DMS53 treated with DMSO at 0.1 percent for 48 hours (cell line): ENCODE data around the gene RNF13.
"Not testable (repeated sequence)": the region's sequence is repeated elsewhere in the genome, so short reads cannot be mapped to it uniquely, and the experiment has no call there.

Experiments
- DNase-seq: peaks from one replicate; lab custom pipeline; 2025; ENCODE audit not compliant: unreplicated experiment; lab: John Stamatoyannopoulos, UW

RNF13 gene

DNA sequence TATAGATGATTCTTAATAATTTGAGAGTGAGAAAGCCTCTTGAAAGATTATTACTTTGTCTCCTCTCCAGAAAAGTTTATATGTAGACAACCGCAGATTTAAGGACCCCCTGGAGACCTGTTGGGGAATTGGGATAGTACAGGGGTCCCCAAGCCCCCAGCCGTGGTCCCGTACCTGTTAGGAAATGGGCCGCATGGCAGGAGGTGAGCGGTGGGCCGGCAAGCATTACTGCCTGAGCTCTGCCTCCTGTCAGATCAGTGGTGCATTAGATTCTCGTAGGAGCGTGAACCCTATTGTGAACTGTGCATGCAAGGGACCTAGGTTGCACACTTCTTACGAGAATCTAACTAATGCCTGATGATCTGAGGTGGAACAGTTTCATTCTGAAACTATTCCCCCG, 79.4 kb downstream of the RNF13 start:
- DNase-seq = no peak

DNA sequence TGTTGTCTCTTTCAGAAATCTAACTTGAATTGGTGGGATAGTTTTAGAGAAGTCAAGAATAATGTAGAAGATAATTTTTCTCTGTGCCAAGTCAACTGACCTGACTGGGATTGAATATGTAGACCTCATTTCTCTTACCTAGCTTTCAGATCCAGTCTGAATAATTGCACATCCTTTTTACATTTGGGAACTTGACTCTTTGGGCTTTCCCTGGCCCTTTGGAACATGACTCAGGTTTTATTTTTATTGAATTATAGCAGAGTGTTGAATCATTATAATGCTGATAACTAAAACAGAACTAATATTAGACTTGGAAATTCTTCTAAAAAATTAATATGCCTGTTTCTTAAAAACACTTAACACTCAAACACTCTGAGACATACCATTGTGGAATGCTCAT, 81.2 kb downstream of the RNF13 start:
- no peak for DNase-seq

DNA sequence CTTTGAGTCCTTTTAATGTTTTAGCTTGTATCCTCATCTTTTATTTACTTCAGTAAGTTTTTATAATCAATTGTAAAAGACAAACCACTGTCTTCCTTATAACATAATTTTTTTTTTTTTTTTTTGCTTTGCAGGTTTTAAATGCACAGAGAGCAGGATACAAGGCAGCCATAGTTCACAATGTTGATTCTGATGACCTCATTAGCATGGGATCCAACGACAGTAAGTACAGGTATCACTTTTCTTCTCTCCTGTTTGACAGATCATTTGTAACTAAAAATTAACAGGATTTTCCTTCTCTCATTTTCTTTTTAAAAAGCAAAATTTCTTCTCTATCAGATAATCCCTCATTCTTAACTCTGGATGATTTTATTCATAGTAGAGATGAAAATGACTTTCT, 82.3 kb downstream of the RNF13 start:
- DNase-seq = no peak

DNA sequence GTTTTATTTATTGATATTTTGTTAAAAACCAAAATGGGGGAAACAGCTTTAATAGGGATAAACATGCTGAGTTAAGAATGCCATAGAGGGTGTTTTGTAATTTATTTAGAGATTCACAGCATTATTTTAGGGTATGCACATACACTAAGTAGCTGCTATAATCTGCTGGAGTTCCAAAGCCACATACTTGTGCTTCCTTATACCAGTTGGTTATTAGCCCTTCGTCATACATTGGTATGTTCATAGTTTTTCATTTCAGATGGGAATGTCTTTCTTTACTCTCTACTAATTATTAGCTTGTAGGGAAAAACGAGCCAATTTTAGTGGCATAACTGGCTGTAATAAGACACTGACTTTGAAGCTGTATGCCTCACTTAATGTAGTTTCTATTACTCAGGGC, 82.8 kb downstream of the RNF13 start:
- DNase-seq = no peak

DNA sequence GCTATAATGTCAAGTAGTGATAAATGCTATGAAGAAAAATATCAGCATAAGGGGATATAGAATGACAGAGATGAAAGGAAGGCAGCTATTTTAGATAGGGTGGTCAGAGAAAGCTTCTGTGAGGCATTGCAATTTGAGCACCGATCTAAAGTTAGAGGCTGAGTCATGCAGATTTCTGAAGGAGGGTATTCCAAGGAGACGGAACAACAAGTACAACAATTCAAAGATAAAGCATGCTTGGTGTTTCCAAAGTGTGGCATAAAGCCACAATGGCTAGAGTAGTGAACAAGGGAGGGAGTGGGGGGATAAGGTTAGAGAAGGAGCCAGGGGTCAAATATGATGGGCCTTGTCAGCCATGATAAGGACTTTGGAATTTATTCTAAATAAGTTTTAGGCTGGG, 85.8 kb downstream of the RNF13 start:
- no peak for DNase-seq

DNA sequence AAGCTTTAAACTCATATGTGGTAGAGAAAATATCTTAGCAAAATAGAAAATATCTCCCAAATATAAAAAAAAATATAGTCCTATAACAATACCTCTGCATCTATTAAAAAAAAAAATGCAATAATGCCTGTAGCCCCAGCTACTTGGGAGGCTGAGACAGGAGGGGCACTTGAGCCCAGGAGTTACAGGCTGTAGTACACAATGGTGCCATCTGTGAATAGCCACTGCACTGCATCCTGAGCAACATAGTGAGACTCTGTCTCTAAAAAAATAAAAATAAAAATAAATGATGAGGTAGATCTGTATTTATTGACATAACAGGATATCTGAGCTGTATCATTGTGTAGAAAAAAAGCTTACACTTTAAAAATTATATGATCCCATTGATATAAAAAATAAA, 87.3 kb downstream of the RNF13 start:
- DNase-seq = no peak

DNA sequence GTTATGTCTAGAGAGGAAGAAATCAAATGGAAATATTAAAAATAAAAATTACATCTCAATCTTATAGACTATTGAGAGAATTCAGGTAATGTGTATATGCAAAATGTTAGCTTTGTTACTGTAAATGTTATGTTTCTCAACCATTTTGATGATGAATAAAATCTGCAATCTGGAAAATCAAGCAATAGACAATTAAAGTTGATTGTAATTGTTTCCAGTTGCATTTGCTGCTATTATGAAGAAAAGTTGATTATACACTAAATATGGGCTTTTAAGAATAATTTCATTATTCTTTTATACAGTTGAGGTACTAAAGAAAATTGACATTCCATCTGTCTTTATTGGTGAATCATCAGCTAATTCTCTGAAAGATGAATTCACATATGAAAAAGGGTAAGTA, 88.8 kb downstream of the RNF13 start:
- DNase-seq = no peak

DNA sequence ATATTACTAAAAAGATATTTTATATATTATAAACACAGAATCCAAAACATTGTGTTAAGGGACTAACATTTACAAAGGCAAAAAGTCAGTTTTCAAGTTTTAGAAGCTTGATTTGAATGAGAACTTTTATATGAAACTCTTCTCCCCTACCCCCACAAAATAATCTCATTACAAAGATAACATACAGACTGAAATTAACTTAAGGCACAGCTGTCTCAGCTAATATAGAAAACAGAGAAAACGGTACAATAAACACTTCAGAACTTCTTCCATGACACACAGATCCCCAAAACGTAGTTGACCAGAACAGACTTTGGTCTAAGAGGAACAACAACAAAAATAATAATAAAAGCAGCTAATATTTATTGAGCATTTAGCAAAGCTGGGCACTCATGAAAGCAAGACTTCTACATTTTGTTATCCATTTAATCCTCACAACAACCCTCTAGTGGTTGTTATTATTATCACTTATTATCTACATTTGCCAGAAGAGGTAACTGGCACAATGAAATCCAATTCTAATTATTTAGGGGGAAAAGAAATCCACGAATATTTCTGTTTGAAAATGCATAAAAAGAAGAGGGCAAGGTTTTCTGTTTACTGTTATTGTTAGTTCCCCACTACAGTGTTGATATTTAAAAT, 89.6 kb downstream of the RNF13 start:
- no peak for DNase-seq

DNA sequence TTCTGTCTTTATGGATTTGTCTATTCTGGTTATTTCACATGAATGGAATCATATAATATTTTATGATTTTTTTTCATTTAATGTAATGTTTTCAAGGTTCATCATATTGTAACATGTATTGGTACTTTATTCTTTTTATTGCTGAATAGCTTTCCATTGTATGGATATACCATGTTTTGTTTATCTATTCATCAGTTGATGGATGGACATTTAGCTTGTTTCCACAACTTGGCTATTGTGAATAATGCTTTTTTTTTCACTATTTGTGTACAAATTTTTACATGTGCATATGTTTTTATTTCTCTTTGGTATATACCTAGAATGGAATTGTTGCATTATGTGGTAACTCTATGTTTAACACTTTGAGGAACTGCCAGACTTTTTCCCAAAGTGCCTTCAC, 93.0 kb downstream of the RNF13 start:
- no peak for DNase-seq

DNA sequence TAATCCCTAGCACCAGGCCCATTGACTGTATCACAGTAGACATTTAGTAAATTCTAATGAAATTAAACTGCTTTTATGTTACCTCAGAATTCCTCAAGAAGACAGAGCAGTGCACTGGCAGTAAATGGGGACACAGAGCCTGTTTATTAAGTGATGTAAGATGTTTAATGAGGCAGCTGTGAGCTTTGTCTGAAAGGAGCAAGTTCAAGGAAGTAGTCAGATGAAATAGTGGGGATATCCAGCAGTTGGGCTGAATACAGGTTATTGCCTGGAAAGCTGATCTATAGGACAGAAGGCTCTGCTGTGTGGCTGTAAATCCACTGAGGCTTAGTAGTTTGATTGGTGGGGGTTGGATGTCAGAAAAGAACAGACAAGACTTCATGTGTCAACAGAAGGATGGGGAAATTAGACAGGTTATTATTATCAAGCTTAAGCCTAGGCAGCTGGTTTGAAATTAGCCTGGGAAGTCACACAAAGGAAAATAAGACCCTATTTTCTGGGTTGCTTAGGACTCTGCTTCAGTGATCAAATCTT, 95.5 kb downstream of the RNF13 start:
- no peak for DNase-seq

DNA sequence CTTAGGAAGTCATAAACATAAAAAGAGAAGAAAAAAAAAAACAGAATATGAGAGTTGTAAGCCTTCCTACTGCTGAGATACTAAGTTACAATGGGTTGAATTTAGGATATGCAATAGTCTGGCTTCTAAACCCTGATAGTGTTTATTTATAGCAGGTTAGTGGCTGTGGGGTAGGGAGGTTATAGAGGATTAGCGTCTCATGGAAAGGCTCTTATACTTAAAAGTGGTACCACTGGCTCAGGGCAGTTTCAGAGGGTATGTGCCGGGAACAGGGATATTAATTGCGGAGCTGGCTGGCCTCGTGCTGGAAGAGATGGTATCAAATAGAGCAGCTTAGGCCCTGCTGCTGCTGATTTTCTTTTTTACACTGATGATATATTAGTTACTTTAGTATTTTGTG, 96.9 kb downstream of the RNF13 start:
- no peak for DNase-seq

DNA sequence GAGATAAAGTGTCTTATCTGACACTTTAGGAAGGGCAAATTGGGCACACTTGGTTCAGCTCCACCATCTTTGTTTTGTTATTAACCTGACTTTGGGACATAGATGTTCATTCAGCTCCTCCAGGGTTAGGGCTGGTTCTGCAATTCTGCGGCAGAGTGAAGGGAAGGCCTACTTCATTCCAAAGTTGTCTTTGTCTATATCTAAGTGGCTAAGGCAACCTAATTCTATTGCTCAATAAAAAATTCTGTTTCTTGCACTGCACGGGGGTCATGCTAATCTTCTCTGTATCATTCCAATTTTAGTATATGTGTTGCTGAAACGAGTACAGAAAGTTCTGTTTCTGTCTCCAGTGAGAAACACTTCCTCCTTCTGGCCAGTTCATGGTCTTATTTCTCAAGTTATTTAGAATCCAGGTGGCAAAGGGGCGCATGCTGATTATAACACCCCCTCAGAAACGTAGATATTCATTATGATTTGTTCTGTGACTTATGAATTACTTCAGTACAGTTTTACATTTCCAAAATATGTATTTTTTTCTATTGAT, 104.2 kb downstream of the RNF13 start:
- no peak for DNase-seq

DNA sequence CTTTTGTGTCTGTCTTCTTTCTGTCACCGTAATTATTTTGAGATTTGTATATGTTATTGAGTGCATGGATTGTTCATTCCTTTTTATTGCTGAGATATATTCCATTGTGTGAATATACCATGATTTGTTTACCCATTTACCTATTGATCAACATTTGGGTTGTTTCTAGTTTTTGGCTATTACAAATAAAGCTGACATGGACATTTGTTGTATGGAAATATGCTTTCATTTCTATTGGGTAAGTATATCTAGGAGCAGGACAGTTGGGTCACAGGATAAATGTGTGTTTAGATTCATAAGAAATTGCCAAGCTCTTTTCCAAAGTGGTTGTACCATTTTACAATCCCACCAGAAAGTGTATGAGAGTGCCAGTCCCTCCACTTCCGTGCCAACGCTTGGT, 106.5 kb downstream of the RNF13 start:
- DNase-seq = no peak

DNA sequence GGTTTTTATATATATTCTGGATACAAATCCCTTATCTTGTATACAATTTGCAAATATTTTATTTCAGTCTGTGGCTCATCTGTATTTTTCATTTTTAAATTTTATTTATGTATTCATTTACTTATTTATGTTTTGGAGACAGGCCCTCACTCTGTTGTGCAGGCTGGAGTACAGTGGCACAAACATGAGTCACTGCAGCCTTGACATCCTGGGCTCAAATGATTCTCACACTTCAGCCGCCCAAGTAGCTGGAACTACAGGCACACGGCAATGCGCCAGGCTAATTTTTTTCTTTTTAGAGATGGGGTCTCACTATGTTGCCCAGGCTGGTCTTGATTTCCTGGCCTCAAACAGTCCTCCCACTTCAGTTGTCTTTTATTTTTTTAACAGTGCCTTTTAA, 107.1 kb downstream of the RNF13 start:
- DNase-seq = no peak

DNA sequence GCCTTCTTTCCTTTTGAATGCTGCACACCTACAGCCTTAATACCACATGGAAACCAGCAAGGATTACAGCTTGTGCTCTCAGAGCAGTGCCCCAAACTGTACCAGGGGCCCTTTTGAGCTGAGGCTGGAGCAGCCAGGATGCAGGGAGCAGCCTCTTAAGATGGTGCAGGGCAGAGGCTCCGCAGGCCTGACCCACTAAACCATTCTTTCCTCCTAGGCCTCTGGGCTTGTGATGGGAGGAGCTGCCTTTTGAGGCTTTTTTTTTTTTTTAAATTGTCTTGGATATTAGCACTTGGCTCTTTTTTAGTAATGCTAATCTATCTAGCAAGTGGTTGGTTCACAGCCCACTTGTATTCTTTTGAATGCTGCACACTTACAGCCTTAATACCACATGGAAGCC, 120.0 kb downstream of the RNF13 start:
- DNase-seq = no peak

DNA sequence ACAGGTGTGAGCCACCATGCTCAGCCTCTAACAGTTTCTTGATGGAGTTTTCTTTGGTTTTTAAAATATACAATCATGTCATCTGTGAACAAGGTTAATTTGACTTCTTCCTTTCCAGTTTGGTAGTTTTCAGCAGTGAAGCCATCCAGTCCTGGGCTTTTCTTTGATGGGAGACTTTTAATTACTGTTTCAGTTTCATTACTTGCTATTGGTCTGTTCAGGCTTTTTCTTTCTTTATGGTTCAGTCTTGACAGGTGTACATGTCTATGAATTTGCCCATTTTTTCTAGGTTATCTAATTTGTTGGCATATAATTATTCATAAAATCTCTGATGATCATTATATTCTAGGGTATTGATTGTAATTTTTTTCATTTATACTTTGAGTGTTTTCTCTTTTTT, 120.8 kb downstream of the RNF13 start:
- no peak for DNase-seq

DNA sequence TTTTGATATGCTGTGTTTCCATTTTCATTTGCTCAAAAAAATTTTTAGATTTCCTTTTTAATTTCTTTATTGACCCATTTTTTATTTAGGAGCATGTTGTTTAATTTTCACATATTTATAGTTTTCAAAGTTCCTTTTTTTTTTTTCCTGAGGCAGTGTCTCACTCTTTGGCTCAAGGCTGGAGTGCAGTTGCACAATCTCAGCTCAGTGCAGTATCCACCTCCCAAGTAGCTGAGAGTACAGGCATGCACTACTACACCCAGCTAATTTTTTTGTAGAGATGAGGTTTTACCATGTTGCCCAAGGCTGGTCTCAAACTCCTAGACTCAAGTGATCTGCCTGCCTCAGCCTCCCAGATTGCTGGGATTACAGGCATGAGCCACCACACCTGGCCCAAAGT, 121.5 kb downstream of the RNF13 start:
- DNase-seq = no peak

DNA sequence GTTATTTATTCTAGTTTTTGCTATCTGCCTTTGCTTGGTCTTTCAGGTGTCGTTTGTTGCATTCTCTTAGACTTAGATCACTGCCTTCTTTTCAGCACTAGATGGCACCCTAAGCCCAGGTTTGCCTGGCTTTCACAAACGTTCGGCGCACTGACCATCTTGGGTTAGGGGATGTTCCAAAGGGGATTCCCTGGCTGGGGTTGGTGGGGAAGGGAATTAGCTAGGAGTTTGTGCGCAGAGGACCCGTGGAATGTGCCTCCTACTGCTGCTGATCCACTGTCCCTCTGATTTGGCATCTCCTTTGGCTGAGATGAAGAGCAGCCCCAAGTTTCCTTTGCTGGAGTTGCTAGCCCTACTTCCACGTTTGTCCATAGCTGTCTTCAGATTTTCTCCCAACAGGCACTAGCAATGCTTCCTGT, 123.8 kb downstream of the RNF13 start:
- DNase-seq = no peak

DNA sequence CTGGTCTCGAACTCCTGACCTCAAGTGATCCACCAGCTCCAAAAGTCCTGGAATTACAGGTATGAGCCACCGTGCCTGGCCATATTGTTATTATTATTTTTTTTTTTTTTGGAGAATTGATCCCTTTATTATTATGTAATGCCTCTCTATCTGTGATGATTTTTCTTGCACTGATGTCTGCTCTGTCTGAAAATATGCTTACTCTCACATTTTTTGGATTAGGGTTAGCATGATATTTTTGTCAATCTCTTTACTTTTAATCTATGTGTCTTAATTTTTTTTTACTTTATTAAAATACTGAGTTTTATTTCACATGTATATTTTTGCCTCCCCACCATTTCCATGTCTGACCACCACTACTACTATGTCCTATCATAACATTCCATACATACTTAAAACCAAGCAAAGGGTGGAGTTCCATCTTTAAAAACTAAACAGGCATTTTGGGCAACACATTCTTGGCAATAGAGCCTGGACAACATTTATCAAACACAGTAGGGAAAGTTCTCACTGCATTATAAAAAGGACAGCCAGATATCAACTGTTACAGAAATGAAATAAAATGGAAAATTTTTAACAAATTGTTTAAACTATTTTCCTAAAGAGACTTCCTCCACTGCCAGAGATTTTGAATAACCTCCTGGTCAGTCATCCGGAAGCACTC, 125.5 kb downstream of the RNF13 start:
- DNase-seq = not testable (repeated sequence)

DNA sequence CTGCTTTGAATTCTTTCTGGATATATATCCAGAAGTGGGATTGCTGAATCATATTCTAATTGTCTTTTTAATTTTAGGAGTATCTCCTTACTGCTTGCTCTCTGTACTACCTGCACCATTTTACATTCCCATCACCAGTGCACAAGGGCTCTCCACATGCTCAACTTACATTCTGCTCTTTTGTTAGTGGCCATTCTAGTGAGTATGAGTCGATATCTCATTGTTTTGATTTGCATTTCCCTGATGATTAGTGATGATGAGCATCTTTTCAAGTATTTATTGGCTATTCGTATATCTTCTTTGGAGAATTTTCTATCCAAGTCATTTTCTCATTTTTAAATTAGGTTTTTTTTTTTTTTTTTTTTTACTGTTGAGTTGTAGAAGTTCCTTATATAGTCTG, 128.2 kb downstream of the RNF13 start:
- DNase-seq = no peak

DNA sequence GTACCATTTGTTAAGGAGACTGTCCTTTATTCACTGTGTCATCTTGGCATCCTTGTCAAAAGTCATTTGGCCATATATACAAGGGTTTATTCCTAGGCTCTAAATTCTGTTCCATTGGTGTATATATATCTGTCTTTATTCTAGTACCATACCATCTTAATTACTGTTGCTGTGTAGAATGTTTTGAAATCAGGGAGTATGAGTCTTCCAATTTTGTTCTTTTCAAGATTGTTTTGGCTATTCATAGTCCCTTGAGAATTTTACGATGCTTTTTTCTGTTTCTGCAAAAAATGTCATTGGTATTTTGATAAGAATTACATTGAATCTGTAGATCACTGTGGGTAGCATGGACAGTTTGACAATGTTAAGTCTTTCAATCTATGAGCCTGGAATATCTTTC, 128.9 kb downstream of the RNF13 start:
- no peak for DNase-seq

DNA sequence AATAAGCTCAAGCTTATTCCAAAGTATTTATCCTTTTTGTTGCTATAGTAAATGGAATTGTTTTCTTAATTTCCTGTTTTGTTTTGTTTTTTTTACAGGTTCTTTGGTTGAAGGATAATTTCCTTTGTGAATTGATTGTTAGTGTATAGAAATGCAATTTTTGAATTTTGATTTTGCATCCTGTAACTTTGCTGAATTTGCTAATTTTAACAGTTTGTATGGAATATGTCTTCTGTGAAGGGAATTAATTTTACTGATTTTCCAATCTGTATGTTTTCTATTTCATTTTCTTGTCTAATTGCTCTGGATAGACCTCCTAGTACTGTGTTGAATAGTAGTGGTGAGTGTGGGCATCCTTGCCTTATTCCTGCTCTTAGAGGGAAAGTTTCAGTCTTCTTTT, 129.4 kb downstream of the RNF13 start:
- DNase-seq = no peak

DNA sequence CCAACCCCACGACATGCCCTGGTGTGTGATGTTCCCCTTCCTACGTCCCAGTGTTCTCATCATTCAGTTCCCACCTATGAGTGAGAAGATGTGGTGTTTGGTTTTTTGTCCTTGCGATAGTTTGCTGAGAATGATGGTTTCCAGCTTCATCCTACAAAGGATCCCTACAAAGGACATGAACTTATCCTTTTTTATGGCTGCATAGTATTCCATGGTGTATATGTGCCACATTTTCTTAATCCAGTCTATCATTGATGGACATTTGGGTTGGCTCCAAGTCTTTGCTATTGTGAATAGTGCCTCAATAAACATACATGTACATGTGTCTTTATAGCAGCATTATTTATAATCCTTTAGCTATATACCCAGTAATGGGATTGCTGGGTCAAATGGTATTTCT, 131.0 kb downstream of the RNF13 start:
- not testable (repeated sequence) for DNase-seq
